HG02571 (cell line): Measurements from ENCODE around the gene ATAD3B.
"Not testable (repeated sequence)": the region's sequence is repeated elsewhere in the genome, so short reads cannot be mapped to it uniquely, and the experiment has no call there.

Experiments
- ATAC-seq: cut with Tn5 transposase; IDR thresholded peaks from one replicate; pipeline ENCODE4 v1.9.1; 2021; ENCODE audit warnings: mild to moderate bottlenecking, moderate library complexity; ENCODE audit not compliant: unreplicated experiment

The ATAD3B gene

DNA sequence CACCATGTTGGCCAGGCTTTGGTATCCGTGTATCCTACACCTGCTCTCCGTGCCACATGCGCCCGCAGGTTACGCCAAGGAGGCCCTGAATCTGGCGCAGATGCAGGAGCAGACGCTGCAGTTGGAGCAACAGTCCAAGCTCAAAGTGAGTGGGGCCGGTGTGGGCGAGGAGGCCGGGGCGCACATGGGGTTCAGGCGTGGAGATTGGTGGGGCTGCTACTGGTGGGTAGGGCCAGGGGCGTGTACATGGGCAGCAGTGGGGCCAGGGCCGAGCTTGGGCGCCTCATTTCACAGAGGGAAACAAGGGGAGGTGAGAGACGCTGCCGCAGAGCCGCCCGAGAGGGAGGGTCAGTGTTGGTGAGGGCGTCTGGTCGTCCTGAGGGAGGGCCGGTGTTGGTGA lies 5.6 kb downstream of the ATAD3B start:
- no peak for ATAC-seq

DNA sequence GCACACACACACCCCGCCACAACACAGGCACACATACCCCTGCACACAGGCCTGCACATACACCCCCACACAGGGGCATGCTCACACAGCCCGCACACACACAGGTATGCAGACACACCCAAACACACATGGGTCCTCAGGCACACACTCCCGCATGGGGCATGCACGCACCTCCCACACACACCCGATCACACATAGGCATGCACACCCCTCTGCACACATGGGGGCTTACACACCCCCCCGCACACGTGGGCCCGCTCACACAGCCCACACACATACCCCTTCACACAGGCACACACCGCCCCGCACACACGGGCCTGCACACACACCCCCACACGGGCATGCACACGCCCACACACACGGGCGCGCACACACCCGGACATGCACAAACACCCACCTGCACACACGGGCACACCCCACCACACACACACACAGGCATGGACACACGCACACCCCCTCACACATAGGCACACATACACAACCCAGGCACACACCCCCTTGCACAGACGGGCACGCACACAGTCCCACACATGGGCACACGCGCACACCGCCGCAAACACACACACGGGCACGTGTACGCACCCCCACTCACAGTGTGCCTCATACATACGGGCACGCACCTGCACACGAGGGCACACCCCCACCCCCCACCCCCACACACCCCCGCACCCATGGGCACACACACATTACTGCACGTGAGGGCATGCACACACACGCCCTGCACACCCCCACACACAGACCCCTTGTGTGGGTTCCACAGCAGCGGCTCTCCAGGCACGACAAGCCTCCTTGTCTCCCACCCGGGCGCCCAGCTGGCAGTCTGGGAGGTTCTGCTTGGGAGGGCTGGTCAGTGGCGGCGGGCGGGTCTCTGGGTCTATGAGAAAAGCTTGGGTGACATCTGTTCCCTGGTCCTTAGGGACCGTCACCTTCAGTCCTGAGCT lies 8.3 kb downstream of the ATAD3B start:
- no peak for ATAC-seq

DNA sequence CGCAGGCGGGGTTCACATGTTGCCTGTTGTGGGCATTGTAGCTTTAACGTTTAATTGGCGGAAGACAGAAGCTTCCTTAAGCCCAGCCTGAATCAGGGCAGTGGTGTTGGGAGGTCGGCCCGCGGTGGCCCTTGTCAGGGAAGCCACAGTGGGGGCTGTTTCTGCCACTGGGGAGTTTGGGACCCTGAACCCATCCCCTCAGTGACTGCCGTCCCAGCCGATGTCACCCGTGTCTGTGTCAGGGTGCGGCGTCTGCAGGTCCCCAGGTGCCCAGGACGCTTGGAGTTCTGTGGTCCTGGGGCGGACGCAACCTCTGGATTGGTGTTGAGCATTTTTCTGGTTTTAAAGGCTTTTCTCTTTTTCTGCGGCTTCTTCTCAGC lies 8.9 kb downstream of the ATAD3B start:
- not testable (repeated sequence) for ATAC-seq

DNA sequence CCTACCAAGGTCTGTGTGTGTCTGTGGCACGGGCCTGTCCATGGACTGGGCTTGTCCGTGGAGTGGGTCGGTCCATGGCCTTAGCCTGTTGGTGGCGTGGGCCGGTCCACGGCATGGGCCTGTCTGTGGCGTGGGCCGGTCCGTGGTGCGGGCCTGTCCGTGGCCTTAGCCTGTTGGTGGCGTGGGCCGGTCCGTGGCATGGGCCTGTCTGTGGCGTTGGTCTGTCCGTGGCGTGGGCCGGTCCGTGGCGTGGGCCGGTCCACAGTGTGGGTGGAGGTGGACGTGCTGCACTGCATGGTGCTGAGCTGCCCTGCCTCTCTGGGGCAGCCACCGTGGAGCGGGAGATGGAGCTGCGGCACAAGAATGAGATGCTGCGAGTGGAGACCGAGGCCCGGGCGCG lies 10.2 kb downstream of the ATAD3B start:
- ATAC-seq: not testable (repeated sequence)

DNA sequence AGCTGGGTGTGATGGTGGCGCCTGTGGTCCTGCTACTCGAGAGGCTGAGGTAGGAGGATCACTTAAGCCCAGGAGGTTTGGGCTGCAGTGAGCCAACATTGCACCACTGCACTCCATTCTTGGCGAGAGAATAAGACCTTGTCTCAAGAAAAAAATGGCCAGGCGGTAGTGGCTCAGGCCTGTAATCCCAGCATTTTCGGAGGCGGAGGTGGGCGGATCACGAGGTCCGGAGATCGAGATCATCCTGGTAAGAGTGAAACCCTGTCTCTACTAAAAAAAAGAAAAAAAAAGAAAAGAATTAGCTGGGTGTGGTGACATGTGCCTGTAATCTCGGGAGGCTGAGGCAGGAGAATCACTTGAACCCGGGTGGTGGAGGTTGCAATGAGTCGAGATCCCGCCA lies 11.3 kb downstream of the ATAD3B start:
- no peak for ATAC-seq

DNA sequence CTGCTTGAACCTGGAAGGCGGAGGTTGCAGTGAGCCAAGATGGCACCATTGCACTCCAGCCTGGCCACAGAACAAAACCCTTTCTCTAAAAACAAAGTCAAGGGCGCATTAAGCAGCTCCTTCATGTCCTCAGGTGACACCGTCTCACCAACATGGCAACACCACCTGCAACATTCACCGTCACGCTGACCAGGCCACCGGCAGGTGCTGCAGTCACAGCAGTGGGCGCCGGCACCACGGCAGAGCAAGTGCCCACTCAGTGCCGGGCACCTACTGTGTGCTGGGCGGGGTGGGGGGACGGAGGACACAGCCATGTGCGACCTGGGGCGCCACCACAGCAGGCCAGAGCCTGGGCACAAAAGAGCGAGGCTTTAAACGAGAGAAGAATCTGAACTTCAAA lies 12.1 kb downstream of the ATAD3B start:
- ATAC-seq: no peak

DNA sequence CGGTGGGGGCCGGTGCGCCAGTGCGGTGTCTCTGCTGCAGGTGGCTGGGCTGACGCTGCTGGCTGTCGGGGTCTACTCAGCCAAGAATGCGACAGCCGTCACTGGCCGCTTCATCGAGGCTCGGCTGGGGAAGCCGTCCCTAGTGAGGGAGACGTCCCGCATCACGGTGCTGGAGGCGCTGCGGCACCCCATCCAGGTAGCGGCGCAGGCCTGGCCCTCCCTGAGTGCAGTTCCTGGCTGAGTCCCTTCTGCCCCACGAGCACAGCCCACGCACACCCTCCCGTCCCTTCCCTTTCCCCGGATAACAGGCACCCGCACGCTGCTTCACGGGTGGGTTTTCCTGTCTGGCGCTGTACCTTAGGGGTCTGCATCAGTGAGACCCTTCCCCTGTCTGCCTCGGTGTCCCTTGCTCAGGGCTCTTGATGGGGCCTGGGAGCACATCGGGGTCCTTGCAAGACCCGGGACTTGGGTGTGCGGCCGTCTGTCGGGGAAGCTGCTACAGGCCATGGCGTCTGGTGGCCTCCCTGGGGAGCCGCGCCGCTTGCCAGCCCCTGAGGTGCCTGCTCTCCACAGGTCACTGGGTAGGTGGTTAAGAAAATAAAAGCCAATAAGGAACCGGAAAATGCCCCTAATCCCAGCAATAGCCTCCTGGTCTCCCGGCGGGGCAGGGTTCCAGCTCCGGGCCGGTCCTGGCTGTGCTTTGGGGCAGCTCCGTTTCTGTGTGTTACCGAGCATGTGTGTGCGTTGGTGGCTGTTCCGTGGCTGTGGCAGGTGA lies 13.6 kb downstream of the ATAD3B start:
- ATAC-seq: not testable (repeated sequence)

DNA sequence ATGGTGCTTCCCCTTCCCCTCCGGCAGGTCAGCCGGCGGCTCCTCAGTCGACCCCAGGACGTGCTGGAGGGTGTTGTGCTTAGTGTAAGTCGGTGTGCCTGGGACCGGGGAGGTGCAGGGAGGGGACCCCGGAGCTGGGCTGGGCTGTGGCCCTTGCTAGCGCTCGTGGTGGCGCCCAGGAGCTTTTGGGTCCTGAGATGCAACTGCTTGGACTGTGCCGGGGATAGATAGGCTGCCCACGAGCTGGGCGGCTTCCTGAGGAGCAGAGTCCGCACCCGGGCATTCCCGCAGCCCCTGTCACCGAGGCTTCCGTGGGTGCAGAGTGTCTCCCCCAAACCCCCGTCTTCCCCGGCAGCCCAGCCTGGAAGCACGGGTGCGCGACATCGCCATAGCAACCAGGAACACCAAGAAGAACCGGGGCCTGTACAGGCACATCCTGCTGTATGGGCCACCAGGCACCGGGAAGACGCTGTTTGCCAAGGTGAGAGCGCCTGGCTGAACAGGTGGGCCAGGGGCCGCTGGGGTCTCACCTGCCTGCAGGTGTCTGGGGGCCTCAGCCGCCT lies 14.3 kb downstream of the ATAD3B start:
- ATAC-seq: not testable (repeated sequence)

DNA sequence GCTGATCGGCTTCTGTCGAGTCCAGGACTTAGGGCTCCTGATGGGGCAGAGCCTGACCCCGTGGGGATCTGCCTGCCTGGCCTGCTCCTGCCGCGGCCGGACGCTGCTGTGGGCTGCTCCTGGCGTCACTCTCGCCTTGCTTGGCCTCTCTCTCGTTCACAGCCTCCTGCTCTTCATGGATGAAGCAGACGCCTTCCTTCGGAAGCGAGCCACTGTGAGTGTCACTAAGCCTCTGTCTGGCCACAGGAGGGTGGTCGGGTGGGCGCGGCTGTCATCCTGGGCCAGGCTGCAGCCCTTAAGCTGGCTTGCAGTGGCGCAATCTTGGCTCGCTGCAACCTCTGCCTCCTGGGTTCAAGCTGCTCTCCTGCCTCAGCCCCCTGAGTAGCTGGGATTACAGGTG lies 16.1 kb downstream of the ATAD3B start:
- no peak for ATAC-seq

DNA sequence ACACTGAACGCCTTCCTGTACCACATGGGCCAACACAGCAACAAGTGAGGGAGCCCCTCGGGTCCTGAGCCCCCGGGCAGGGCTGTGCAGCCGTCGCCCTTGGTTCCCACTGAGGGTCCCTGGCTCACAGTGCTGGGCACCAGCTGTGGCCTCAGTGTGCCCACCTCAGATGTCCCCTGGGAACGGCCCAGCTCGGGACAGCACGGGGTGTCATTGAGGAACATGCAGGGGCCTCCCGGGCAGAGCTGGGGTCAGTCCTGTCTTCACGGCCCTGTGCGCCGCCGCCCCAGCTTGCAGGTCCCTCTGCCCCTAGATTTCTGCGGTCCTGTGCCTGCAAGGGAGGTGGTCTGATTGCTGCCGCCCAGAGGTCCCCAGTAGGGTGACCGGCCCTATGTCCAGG lies 17.7 kb downstream of the ATAD3B start:
- no peak for ATAC-seq

DNA sequence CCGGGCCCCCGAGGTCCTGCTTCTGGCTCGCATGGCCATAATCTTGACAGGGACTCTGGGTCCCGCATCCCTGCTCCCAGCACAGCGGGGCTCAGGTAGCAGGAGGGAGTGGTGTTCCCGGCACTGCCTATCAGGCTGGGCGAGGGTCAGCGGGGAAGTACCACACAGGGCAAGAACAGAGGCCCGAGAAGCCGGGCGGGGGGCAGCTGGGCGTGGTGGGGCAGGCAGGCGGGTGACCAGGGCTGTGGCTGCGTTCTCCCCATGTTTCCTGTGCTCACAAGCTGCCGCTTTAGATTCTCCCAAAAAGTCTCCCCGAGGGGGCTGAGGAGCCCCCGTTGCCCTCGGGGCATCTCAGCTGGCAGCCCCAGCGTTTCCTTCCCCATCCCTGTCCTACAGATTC lies 18.3 kb downstream of the ATAD3B start:
- ATAC-seq: no peak

DNA sequence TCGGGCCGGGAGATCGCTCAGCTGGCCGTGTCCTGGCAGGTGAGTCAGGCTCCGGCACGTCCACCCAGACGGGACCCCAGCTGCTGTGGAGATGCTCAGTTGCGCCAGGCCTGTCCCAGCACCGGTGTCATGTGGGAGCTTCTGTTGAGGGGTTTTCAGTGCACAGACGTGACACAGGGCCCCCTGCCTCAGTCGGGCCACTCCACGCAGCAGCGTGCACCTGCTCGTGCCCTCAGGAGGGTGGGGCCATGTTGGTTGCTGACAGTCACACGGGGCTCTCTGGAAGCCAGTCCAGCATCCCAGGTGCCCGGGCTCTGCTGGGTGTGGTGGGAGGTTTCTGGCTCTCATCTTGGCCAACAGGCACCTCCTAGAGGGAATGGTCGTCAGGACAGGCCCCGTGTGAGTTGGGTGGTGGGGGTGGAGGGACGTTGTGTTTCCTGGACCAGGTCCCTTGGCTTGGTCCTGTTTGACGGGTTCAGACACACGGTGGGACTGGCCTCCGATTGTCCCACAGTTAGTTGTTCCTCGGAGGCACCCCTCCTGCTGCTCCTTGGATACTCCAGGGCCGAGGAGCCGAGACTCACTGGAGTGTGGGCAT lies 19.2 kb downstream of the ATAD3B start:
- ATAC-seq: no peak

DNA sequence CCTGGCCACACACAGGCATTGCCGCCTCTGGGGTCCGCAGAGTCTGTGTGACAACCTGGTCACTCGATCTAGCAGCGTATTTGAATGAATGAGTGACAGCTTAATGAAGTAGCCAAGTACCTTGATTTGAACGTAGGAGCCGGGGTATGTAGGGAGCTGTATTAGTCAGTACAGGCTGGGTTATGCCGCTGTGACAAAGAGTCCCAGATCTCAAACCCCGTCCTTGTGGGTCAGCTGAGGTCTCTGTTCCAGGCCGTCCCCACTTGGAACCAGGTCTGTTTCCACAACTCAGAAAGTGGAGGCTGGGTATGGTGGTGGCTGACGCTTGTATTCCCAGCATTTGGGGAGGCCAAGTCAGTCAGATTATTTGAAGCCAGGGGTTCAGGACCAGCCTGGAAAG lies 20.0 kb downstream of the ATAD3B start:
- ATAC-seq: no peak

DNA sequence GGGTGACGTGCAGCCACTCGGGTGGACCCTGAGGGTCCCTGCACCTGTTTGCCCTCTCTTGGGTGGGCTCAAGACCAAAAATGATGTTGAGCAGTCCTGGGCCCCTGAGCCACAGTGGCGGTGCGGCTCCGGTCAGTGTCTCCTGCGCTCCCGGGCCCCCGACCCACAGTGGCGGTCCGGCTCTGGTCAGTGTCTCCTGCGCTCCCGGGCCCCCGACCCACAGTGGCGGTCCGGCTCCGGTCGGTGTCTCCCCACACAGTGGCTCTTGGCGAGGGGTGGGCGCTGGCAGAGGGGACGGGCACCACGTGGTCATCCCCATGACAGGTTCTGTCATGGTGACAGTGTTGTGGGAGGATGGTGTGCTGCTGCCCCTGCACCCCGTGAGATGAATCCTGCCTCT lies 22.7 kb downstream of the ATAD3B start:
- ATAC-seq: not testable (repeated sequence)

DNA sequence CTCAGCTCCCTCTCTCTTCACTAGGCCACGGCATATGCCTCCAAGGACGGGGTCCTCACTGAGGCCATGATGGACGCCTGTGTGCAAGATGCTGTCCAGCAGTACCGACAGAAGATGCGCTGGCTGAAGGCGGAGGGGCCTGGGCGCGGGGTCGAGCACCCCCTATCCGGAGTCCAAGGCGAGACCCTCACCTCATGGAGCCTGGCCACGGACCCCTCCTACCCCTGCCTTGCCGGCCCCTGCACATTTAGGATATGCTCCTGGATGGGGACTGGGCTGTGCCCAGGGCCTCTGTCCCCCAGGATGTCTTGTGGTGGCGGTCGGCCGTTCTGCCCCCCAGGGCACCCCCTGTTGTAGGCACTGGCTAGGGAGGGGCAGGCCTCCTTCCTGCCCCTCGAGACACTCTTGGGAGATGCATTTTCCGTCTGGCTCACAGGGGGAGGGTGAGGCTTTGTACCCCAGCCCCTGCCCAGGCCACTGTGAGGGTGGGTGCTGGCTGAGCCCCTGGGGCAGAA lies 24.0 kb downstream of the ATAD3B start:
- not testable (repeated sequence) for ATAC-seq

DNA sequence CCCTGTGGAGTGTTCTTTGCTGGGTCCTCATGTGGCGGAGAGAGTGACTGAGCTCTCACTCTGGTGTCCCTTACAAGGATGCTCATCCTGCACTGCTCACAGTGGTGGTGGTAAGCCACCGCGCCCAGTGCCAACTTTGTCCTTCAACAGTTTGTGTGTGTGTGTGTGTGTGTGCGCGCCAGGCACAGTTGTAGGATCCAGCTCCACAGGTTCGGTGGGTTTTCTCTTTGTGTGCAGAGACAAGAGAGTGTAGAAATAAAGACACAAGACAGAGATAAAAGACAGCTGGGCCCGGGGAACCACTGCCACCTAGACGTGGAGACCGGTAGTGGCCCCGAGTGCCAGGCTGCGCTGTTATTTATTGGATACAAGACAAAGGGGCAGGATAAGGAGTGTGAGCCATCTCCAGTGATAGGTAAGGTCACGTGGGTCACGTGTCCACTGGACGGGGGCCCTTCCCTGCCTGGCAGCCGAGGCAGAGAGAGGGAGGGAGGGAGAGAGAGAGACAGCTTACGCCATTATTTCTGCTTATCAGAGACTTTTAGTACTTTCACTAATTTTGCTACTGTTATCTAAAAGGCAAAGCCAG lies 33.3 kb downstream of the ATAD3B start:
- ATAC-seq: not testable (repeated sequence)

DNA sequence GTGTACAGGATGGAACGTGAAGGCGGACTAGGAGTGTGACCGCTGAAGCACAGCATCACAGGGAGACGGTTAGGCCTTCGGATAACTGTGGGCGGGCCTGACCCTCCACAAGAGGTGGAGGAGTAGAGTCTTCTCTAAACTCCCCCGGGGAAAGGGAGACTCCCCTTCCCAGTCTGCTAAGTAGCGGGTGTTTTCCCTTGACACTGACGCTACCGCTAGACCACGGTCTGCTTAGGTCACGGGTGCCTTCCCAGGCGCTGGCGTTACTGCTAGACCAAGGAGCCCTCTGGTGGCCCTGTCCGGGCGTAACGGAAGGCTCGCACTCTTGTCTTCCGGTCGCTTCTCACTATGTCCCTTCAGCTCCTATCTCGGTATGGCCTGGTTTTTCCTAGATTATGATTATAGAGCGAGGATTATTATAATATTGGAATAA lies 33.8 kb downstream of the ATAD3B start:
- not testable (repeated sequence) for ATAC-seq

DNA sequence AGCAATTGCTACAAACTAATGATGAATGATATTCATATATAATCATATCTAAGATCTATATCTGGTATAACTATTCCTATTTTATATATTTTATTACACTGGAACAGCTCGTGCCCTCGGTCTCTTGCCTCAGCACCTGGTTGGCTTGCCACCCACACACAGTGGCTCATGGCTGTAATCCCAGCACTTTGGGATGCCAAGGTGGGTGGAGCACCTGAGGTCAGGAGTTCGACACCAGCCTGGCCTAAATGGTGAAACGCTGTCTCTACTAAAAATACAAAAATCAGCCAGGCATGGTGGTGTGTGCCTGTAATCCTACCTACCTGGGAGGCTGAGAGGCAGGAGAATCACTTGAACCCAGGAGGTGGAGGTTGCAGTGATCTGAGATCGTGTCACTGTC lies 34.2 kb downstream of the ATAD3B start:
- ATAC-seq: not testable (repeated sequence)

DNA sequence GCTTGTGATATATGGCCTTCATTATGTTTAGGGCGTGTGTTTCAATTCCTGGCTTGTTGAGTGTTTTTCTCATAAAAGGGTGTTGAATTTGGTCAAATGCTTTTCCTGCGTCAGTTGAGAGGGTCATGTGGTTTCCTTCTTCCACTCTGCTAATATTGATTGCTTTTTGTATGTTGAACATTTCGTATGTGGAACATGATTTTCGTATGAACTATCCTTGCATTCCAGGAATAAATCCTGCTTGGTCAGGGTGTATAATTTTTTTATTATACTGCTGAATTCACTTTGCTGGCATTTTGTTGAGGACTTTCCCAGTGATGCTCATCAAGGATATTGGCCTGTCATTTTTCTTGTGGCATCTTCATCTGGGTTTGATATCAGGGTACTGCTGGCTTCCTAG lies 35.7 kb downstream of the ATAD3B start:
- ATAC-seq: no peak

DNA sequence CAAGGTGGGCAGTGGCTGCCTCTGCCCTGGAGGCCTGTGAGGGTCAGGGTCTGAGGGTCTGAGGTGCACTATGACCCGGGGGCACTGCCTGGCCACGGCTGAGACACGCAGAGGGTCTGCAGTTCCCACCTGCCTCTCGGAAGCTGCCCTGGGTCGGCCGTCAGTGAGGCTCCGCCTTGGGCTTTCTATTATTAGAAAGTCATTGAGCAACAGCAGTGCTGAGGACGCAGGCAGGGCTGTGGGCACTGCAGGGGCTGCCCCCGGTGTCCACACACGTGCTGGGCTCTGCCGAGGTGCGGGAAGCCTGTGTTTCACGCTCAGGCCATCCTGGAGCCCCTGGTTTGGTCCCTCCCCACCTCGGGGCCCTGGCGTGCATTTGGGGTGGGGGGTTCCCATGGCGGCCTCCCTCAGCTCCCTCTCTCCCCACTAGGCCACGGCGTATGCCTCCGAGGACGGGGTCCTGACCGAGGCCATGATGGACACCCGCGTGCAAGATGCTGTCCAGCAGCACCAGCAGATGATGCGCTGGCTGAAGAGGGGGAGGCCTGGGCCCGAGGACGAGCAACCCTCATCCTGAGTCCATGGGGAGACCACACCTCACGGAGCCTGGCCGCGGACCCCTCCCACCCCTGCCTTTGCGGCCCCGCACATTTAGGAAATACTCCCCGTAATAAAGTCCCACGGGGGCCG lies 37.4 kb downstream of the ATAD3B start:
- not testable (repeated sequence) for ATAC-seq
